Stimulated activated effector memory CD8-positive, alpha-beta T cell treated with anti-CD3 and anti-CD28 coated beads, Interleukin-12 subunit alpha, Interleukin-12 subunit beta, amount 100 ng/mL, for 72 hours (primary cell): ENCODE data around the gene SPON1.
"Not testable (repeated sequence)": the region's sequence is repeated elsewhere in the genome, so short reads cannot be mapped to it uniquely, and the experiment has no call there.

Source experiments
- ATAC-seq: fragments of 150-1000 bp; cut with Tn5 transposase; 2 replicates; pipeline ENCODE4 v1.10.0; 2021
- DNase-seq, 2 donors: peaks; one replicate each; pipeline ENCODE4 v3.0.0; 2021 to 2022; ENCODE audit warnings: low spot score in 2 of 2
- H3K27ac Mint-ChIP-seq: one replicate; pipeline ENCODE4 v1.8.0; 2022; ENCODE audit warnings: mild to moderate bottlenecking, mixed read lengths
- H3K36me3 Mint-ChIP-seq: one replicate; pipeline ENCODE4 v1.8.0; 2022; ENCODE audit warnings: mild to moderate bottlenecking, mixed read lengths
- H3K4me1 Mint-ChIP-seq: one replicate; pipeline ENCODE4 v1.8.0; 2022; ENCODE audit warnings: mixed read lengths
- H3K4me3 Mint-ChIP-seq: one replicate; pipeline ENCODE4 v1.8.0; 2022; ENCODE audit warnings: mild to moderate bottlenecking, mixed read lengths
- H3K9me3 Mint-ChIP-seq: one replicate; pipeline ENCODE4 v1.8.0; 2022; ENCODE audit warnings: mixed read lengths

SPON1 gene

DNA sequence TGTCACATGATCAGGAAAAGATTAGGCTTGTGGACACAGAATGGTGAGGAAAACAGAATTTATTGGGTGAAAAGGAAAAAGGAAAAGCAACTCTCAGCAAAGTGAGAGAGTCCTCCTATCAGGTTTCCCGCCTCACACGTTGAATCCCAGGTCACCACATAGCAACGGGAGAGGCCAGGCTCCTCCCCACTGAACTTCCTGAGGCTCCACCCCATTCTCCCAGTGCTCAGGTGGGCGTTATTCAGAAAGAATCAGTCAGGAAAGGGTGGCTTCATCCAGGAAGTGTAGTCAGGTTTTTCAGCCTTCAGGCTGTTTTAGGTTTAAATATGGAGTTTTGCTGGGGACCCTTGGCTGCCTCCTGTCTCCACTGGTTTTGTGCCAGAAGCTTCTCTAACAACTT is 66.9 kb downstream of the SPON1 start:
- DNase-seq = no peak
- H3K4me3 Mint-ChIP-seq = no peak overlapping the region
- ATAC-seq = no peak

DNA sequence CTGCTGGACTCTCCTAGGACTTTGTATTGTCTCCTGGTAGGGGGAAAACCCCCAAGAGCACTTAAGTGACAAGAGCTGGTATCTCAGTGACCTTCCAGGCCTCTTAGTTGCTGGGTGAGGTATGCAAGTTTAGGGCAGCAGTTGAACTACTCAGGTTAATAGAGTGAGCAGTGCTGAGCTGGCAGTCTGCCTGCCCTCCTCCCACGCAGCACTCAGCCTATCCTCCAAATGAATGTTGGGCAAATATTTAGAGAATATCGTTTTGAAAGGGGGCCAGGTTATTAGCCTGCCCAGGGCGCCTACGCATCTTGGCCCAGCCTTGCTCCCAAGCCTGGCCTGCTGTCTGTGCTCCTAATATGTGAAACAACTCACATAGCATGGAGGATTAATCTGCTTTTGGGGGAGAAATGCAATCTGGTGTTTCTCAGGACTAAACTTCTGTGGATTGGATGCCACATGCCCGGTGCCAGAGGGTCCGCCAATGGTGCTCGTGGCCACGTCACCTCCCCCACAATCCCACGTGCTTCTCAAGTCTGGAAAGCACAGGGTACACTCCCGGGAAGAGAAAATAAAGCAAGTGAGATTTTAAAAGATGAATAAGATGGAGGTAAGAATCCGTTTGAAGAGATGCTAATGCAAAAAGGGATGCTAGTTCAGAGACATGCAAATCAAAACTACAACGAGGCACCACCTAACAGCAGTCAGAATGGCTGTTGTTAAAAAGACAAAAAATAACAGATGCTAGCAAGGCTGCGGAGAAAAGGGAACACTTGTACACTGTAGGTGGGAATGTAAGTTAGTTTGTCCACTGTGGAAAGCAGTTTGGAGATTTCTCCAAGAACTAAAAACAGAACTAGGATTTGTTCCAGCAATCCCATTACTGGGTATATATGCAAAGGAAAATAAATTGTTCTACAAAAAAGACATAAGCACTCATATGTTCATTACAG is 67.7 kb downstream of the SPON1 start:
- ATAC-seq (no peak), DNase-seq (no peak)
- no peaks in the 10 kb centered on the region for H3K36me3 Mint-ChIP-seq
- peaks cover 4% of the 10 kb centered on the region for H3K4me1 Mint-ChIP-seq
- H3K9me3 Mint-ChIP-seq = no peaks in the 10 kb centered on the region
- H3K4me3 Mint-ChIP-seq = no peak overlapping the region
- H3K27ac Mint-ChIP-seq = peak overlapping the region; percentile 30

More for the DNA sequence above, 66.9 kb downstream of the SPON1 start:
- no peaks in the 10 kb centered on the region for H3K36me3 Mint-ChIP-seq
- H3K9me3 Mint-ChIP-seq = no peaks in the 10 kb centered on the region
- H3K27ac Mint-ChIP-seq = peak overlapping the region; percentile 30
- peaks cover 4% of the 10 kb centered on the region for H3K4me1 Mint-ChIP-seq

DNA sequence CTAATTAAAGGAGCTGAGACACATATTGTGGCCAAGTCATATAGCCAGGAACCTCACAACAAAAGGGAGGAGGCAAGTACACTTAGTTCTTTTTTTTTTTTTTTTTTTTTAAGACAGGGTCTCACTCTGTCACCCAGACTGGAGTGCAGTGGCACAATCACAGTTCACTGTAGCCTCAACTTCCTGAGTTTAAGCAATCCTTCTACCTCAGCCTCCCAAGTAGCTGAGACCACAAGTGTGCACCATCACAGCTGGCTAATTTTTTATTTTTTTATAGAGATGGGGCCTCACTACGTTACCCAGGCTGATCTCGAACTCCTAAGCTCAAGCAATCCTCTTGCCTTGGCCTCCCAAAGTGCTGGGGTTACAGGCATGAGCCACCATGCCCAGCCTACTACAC is 73.0 kb downstream of the SPON1 start:
- not testable (repeated sequence) for ATAC-seq

DNA sequence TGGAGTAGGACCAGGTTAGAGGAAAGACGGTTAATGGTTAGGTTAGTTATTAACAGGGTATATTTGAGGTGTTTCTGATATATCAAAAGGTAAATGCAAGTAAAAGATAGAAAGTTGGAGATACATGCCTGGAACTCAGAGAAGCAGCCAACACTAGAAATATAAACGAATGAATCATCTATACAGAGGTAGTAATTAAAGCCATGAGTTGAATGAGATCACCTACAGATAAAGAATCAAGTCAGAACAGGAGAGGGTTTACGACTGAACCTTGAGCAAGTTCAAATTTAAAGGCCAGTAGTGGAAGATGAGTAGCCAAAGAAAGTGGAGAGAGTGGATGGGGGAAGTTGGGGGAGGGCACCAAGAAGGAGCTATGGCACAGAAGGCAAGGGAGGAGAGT is 73.9 kb downstream of the SPON1 start:
- no peaks in the 10 kb centered on the region for H3K36me3 Mint-ChIP-seq
- ATAC-seq = no peak
- H3K4me1 Mint-ChIP-seq = no peaks in the 10 kb centered on the region
- no peaks in the 10 kb centered on the region for H3K9me3 Mint-ChIP-seq
- no peak overlapping the region for H3K4me3 Mint-ChIP-seq
- no peak overlapping the region for H3K27ac Mint-ChIP-seq
- no peak for DNase-seq

More for the DNA sequence above, 73.0 kb downstream of the SPON1 start:
- H3K36me3 Mint-ChIP-seq, DNase-seq, H3K4me3 Mint-ChIP-seq, H3K27ac Mint-ChIP-seq, H3K4me1 Mint-ChIP-seq, H3K9me3 Mint-ChIP-seq: not testable (repeated sequence)

DNA sequence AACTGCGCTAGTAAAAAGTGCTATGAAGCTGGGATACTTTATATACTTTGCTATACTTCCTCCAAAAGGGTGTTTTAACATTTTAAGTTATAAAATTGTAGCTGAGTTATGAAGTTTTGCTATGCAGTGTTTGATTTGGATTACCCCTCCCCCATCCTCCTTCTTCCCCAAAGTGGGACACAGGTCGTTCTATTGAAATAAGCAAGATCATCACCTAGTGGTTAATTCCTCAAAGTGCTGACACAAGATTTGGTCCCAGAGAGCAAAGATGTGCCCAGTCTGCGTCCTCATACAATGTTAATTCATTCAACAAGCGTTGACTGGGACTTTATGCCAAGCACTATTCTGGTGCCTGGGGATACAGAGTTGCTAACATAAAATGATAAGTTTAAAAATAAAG is 78.5 kb downstream of the SPON1 start:
- no peak for ATAC-seq
- H3K27ac Mint-ChIP-seq = no peak overlapping the region
- H3K4me3 Mint-ChIP-seq = no peak overlapping the region
- H3K36me3 Mint-ChIP-seq = no peaks in the 10 kb centered on the region
- DNase-seq = no peak
- no peaks in the 10 kb centered on the region for H3K9me3 Mint-ChIP-seq
- H3K4me1 Mint-ChIP-seq = no peaks in the 10 kb centered on the region

DNA sequence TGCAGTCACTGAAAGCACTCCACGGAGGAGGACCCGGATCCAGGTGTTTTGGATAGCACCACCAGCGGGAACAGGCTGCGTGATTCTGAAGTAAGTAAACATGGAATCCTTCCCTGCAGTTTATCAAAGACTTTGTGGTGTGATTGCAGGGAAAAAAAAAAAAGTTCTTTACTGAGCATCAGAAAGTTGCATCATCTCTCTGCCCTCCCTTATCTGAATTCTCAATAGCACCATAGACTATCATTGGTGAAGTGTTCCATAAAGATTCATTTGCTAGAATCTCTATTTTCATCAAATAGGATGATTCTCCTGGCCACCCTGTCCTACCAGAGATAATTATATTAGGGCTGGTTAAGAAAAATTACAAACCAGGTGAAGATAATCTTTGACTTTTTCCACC is 79.0 kb downstream of the SPON1 start:
- no peak for ATAC-seq
- no peak overlapping the region for H3K27ac Mint-ChIP-seq

DNA sequence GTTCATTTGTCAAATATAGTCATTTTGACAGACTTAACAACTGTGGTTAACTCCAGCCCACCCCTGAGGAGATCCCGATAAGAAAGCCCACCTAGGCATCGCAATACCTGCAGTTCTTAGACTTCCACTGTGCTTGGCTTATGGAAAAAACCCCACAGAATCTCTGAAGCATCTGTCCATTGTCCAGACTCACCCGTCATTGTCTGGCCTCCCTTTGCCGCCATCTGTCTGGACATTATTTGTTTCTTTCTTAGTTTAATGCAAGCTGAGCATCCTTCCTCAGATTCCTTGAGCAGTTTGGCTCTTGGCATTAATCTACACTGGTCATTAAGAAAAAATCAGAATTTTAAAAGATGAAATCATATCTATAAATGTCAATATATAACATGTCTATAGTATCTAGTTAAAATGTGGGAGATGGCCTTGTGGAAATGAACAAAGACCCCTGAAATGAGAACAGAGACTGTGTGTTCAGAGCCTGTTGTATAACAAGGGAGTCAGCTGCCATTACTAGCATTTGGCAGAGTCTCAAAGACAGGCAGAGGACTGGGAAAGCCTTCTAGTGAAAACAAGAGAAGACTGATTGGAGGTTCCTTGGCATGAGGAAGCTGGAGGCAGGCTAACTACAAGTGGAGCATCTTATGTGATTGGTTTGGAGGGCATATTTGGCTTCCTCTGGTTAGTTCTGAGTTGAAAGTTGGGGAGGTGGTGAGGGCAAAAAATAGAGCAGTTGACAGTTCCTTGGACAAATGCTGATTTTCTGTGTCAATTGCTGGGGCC is 80.4 kb downstream of the SPON1 start:
- Mint-ChIP-seq H3K36me3 (no peaks in the 10 kb centered on the region), H3K4me1 (no peaks in the 10 kb centered on the region), H3K4me3 (no peak overlapping the region), H3K27ac (no peak overlapping the region), H3K9me3 (no peaks in the 10 kb centered on the region)
- ATAC-seq (no peak), DNase-seq (no peak)

More for the DNA sequence above, 79.0 kb downstream of the SPON1 start:
- no peaks in the 10 kb centered on the region for H3K4me1 Mint-ChIP-seq
- H3K36me3 Mint-ChIP-seq = no peaks in the 10 kb centered on the region
- DNase-seq = no peak
- no peaks in the 10 kb centered on the region for H3K9me3 Mint-ChIP-seq
- H3K4me3 Mint-ChIP-seq = no peak overlapping the region

DNA sequence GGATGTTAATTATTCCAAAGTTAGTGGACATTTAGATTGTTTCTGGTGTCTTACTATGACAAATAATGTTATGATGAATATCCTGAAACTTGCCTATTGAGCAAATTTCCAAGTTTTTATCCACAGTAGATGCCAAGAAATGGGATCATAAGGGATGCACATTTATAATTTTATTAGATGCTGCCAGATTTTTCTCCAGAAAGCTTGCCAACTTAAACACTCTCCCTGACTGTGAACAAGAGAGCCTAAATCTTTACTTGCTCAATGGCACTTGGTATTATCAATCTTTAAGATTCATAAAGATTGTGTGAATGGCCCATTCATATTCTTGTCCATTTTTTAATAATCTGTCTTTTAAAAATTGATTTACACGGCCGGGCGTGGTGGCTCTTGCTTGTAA is 82.4 kb downstream of the SPON1 start:
- no peak for ATAC-seq
- Mint-ChIP-seq H3K27ac (no peak overlapping the region), H3K9me3 (no peaks in the 10 kb centered on the region), H3K36me3 (no peaks in the 10 kb centered on the region), H3K4me3 (no peak overlapping the region), H3K4me1 (no peaks in the 10 kb centered on the region)
- DNase-seq = no peak

DNA sequence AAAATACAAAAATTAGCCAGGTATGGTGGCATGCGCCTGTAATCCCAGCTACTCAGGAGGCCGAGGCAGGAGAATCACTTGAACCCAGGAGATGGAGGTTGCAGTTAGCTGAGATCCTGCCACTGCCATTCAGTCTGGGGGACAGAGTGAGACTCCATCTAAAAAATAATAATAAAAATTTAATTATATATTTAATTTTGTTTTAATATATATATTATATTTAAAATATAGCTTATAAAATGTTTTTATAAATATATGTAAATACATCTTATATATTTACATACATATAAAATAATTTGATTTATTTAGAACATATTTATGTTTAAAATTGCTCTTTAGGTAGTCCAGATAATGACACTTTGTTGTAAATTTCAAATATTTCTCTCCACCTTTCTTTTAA is 82.9 kb downstream of the SPON1 start:
- DNase-seq (no peak), ATAC-seq (no peak)
- no peaks in the 10 kb centered on the region for H3K4me1 Mint-ChIP-seq
- no peaks in the 10 kb centered on the region for H3K9me3 Mint-ChIP-seq
- H3K4me3 Mint-ChIP-seq = no peak overlapping the region
- H3K36me3 Mint-ChIP-seq = no peaks in the 10 kb centered on the region
- H3K27ac Mint-ChIP-seq = no peak overlapping the region

DNA sequence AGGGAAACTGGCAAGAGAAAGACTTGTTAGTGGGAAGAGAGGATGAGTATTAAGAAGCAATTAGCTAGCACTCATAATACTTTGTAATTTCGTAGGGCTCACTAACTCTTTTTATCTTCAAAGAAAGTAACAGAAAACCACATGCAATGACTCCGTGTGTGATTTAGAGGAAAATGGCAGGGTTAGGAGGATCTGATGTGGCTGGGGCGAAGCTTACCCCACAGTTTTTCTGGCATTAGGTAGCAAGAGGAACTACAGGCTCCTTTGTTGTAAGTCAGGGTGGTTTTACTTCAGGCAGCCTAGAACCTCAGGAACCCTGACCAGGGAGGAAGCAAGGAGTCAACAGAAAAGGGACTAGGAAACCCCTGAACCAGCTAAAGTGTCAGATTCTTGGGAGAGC is 89.7 kb downstream of the SPON1 start:
- no peak overlapping the region for H3K27ac Mint-ChIP-seq
- no peaks in the 10 kb centered on the region for H3K36me3 Mint-ChIP-seq
- H3K4me1 Mint-ChIP-seq = peaks cover 6% of the 10 kb centered on the region
- no peaks in the 10 kb centered on the region for H3K9me3 Mint-ChIP-seq
- no peak overlapping the region for H3K4me3 Mint-ChIP-seq
- DNase-seq (no peak), ATAC-seq (no peak)

DNA sequence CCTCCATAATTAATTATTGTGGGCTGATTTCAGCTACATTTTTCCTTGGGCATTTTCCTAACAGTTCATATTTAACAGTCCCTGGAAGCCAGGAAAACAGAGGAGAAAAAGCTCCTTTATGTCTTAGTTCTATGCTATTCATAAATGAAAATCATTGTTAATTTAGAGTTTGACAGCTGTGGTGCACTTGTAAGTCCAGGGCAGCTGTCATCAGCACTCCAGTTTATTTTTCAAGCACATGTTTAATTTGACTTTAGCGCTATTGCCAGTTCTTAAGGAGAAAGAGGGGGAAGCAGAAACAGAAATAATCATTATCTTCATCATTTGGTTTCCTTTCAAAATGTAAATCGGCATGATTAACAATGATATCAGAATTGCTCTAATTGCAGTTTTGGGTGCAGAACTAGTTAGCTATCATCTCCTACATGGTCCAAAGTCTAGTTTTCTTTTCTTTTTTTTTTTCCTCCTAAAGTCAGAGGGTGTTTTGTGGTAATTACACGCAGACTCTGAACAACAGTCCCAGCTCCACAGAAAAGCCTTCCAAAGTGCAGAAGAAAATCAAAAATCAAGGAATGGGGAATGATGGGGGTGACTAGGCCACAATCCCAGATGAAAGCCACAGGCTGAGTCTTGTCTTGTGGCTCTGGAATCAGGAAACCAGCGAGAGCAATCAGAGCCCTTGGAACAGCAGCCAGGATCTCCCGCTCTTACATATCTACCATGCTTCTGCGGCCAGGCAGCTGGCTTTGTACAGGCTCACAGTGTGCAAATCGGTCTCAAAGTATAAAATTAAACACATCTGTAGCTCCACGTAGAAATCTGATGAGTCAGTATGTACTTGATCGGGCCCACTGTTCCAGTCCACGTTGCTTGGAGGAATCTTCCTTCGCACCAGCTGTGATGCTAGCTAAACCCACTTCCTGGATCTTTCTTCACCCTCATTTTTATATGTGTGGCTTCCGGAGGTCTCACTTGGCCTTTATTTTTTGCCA is 91.9 kb downstream of the SPON1 start:
- H3K27ac Mint-ChIP-seq = no peak overlapping the region

DNA sequence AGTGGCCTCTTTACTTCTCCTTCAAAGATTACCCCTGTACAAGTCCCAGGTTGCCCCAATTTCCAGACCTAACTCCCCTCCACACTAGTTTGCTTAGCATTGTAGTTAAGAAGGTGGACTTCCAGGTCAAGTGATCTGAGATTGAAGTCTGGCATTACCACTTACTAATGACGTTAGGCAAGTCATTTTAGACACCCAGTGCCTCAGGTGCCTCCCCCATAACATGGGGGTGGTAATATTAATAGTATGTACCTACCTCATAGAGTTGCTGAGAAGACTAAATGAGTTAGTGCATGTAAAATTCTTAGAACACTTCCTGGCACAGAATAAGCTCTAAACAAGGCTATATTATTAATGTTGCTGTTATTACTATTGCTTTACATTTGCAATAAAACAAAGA is 93.4 kb downstream of the SPON1 start:
- ATAC-seq (no peak), DNase-seq (no peak)
- no peak overlapping the region for H3K27ac Mint-ChIP-seq
- H3K9me3 Mint-ChIP-seq = no peaks in the 10 kb centered on the region
- no peak overlapping the region for H3K4me3 Mint-ChIP-seq
- H3K36me3 Mint-ChIP-seq = no peaks in the 10 kb centered on the region
- peaks cover 6% of the 10 kb centered on the region for H3K4me1 Mint-ChIP-seq

More for the DNA sequence above, 91.9 kb downstream of the SPON1 start:
- H3K4me1 Mint-ChIP-seq = peaks cover 6% of the 10 kb centered on the region
- H3K4me3 Mint-ChIP-seq = no peak overlapping the region
- no peaks in the 10 kb centered on the region for H3K9me3 Mint-ChIP-seq
- ATAC-seq (peak; percentile 52), DNase-seq (no peak)
- H3K36me3 Mint-ChIP-seq = no peaks in the 10 kb centered on the region

DNA sequence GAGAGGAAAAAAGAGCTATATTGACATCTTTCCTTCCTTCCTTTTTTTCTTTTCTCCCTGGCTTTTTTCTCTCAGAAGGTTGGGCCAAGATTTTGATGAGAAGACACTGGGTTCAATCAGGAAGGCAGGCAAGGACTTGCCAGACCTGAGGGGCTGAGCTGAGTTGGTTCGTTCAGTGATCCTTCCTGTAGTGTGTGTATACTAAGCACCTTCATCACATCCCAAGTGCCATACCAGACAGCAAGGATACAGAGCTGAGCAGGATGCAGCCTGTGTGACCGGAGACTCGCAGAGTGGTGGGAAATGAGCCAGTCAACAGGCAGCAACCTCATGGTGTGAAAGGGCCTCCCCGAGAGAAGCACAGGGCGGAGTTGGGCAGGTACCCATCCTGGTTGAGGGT is 95.5 kb downstream of the SPON1 start:
- no peak for ATAC-seq

DNA sequence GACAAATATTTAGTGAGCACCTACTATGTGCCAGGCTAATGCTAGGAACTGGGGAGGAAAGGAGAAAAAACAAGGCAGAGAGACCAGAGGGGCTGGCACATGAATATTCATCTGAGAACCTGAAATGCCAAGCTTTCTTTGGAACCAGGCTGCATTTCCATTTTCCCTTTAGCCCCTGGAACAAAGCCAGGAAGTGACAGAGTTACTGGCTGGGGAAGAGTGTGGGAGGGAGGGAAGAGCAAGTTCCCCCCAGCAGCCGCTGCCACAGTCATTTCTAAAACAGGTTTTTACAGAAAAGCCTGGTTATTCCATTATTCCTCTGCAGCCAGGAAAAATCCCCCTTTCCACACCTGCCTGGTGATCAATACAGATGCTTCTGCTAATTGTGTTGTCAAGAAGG is 97.0 kb downstream of the SPON1 start:
- Mint-ChIP-seq H3K9me3 (no peaks in the 10 kb centered on the region), H3K4me3 (no peak overlapping the region), H3K4me1 (peaks cover 12% of the 10 kb centered on the region), H3K36me3 (no peaks in the 10 kb centered on the region), H3K27ac (no peak overlapping the region)
- ATAC-seq = no peak
- no peak for DNase-seq

More for the DNA sequence above, 95.5 kb downstream of the SPON1 start:
- H3K27ac Mint-ChIP-seq = no peak overlapping the region
- H3K4me3 Mint-ChIP-seq = no peak overlapping the region
- DNase-seq = no peak
- no peaks in the 10 kb centered on the region for H3K36me3 Mint-ChIP-seq
- H3K9me3 Mint-ChIP-seq = no peaks in the 10 kb centered on the region
- peaks cover 6% of the 10 kb centered on the region for H3K4me1 Mint-ChIP-seq

DNA sequence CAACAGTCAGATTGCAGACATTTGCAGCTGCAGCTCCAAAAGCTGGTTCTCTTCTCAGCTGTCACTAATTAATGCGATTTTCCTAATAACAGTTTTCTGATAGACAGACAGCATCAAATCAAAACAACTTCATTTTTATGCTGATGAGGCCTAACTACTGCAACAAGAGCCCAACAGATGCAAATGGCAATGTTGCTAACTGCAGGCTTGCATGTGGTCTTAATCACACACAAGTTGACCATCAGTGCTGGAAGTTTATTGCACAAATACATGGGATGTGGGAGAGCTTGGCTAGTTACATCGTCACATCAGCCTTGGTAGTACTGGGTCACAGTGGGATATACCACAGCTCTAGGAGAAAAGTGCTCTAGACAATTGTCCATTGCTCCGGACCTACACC is 99.2 kb downstream of the SPON1 start:
- Mint-ChIP-seq H3K4me1 (peaks cover 20% of the 10 kb centered on the region), H3K27ac (no peak overlapping the region), H3K4me3 (no peak overlapping the region), H3K9me3 (no peaks in the 10 kb centered on the region), H3K36me3 (no peaks in the 10 kb centered on the region)
- ATAC-seq = no peak
- DNase-seq = no peak
